Gastroesophageal sphincter (tissue), 2 donors: ENCODE measurements around the gene RAX2.

Source experiments
- POLR2A ChIP-seq, 2 donors: fragments of 450-650 bp; IDR thresholded peaks; one replicate each; pipeline ENCODE4 v1.6.1; 2017; ENCODE audit warnings: antibody characterized with exemption in 2 of 2, mild to moderate bottlenecking in 2 of 2, moderate library complexity in 1 of 2
- POLR2AphosphoS5 ChIP-seq: sonication (generic); formaldehyde crosslinking; IDR thresholded peaks from one replicate; pipeline ENCODE4 v1.6.1; 2017; ENCODE audit warnings: antibody characterized with exemption

GRCh38 chr19:3819989-3820388 lies 48.0 kb upstream of the RAX2 start:
- no peak for TF ChIP-seq POLR2AphosphoS5
- TF ChIP-seq POLR2A (IDR thresholded peaks at IDR 0.05): no peak
